ENCODE measurements around the gene CDCA7L.
A peak's percentile ranks its signal among the peaks of the same experiment; 100 is the strongest.

Gene CDCA7L, protein sequence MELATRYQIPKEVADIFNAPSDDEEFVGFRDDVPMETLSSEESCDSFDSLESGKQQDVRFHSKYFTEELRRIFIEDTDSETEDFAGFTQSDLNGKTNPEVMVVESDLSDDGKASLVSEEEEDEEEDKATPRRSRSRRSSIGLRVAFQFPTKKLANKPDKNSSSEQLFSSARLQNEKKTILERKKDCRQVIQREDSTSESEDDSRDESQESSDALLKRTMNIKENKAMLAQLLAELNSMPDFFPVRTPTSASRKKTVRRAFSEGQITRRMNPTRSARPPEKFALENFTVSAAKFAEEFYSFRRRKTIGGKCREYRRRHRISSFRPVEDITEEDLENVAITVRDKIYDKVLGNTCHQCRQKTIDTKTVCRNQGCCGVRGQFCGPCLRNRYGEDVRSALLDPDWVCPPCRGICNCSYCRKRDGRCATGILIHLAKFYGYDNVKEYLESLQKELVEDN

DNA sequence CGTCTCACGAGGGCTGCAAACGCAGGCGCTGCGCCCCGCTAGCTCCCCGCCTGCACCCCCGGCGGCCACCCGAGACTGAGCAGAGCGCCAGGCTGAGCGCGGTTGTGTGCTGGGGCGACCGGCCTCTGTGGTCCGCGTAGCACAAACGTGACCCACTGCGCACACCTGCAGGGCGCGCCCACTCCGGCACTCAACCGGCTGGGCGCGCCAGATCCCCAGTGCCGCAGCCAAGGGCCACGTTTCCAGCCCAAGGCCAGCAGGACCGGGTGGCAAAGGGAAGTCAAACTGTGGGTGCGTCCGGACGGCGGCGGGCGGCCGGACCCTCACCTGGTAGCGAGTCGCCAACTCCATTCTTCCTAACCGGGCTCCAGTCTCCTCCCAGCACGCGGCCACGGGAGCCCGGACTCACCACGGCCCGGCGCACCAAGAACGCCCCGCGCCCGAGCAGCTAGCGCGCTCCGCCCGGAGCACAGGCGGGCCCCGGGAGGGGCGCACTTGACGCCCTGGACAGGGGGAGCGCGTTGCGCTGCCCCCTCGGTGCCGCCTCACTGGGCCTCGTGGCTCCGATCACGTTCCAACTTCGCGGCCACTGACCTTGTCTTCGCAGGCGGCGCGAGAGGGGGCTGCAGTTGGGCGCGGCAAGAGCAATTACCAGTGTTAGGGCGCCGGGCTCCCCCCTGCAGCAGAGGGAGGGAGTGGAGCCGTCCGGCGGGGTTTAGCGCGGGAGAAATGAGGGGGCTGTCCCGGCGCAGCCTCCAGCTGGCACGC is at the start of gene CDCA7L:
CDCA7L (minus strand) TSS at position 446 of the 768 bp plus-strand sequence; CDS start at position 351, 95 bp downstream.
- peak; percentile 80 for DNase-seq (ENCODE audit: low spot score)

DNA sequence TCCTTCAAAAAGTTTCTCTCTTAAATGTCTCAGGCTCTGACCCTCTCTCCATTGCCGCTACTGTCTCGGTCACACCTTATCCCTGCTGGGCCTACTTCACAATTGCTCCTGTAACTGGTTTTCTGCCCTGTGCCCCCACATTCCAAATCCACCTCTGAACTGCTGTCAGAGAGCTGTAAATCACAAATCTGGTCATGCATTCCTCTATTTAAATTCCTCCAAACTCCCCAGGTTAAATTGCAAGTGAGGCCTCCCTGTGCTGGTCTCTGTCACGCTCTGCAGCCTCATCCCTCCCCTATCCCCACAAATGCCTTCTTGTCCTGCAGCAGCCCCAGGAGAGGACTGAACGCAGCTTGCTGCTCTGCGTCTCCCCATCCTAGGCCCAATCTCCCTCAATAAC is 40.4 kb upstream of the CDCA7L start:
- no peak for DNase-seq (ENCODE audit: low spot score)

DNA sequence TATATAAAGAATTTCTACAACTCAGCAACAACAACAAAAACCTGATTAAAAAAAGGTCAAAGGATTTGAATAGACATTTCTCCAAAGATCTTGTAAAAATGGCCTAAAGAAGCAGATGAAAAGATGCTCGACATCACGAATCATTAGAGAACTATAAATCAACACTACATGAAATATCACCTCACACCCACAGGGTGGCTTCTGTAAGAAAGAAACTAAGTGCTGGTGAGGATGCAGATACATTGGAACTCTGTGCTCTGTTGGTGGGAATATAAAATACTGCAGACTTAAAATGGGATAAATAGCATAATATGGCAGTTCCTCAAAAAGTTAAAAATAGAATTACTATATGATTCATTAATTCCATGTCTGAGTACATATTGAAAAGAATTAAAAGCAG is 38.3 kb upstream of the CDCA7L start:
- no peak for DNase-seq (ENCODE audit: low spot score)

DNA sequence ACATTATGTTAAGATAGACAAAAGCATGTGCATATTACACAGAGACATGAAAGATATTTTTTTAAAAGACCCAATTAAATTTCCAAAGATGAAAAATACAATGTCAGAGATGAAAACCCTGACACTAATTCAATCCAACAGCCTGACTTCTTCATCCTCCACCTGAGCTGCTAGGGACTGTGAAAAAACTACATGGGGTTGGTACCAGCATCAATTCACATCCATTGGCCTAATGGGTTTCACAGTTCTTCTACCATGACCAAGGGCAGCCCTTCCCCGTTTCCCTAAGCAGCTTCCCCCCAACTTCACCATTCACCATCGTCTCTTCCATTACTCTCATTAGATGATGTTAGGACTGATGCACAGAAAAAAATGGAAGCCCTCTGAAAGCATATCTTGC is 37.4 kb upstream of the CDCA7L start:
- no peak for DNase-seq (ENCODE audit: low spot score)

DNA sequence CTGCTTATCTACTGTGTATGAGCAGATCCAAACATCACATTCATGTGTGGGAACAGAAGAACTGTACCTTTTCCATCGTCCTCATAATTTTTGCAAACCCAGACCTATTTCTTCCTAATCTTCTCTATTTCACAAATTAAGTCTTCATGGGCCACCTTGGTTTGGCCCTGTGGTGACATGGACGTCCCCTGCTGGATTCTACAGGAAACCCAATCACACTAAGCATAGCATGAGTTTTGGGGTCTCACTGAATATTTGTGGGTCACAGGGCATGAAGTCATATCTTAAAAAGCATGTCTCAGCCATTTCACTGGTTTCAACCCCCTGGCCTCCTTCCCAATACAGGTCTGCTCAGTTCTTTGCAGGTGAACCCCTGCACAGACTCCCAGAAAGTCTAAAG is 35.8 kb upstream of the CDCA7L start:
- DNase-seq (ENCODE audit: low spot score): no peak

DNA sequence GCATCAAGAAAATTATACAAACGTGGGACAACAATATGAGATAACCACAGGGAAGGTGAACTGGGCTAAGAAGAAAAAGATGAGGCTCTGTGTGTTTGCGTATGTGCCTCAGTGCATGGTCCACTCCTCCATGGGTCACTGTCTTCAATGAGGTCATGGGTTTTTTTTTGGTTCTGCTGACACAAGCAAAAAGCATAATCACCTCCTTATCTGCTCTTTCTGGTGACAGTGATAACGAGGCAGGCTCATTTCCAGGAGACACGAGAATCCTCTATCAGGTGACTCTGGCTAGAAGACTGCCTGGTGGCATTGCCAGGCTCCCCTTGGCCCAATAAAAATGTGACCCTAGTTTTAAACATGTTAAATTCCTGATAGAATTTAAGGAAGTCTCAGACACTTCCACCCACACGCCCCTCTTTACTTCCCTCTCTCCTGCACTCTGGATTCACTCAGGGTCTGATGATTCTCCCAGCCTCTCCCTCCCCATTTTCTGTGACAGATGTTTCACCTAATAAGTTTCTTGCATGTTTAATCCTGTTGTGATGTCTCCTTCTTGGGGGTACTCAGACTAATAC is 35.3 kb upstream of the CDCA7L start:
- DNase-seq (ENCODE audit: low spot score): no peak

DNA sequence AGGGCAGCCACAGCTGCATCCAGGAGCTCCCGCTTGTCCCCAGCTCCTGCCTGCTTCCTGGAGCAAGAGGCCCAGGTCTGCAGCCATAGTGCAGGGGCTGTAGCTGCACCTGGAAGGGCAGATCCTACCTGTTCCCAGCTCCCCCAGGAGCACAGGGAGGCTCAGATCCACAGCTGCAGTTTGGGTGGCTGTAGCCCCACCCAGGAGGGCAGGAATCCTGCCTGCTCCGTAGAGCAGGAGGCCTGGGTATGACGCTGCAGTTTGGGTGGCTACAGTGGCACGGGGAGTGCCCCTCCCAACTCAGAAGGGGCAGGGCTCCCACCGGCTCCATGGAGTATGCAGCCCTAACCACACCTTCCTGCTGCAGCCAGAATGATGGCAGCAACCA is 26.7 kb upstream of the CDCA7L start:
- no peak for DNase-seq (ENCODE audit: low spot score)

DNA sequence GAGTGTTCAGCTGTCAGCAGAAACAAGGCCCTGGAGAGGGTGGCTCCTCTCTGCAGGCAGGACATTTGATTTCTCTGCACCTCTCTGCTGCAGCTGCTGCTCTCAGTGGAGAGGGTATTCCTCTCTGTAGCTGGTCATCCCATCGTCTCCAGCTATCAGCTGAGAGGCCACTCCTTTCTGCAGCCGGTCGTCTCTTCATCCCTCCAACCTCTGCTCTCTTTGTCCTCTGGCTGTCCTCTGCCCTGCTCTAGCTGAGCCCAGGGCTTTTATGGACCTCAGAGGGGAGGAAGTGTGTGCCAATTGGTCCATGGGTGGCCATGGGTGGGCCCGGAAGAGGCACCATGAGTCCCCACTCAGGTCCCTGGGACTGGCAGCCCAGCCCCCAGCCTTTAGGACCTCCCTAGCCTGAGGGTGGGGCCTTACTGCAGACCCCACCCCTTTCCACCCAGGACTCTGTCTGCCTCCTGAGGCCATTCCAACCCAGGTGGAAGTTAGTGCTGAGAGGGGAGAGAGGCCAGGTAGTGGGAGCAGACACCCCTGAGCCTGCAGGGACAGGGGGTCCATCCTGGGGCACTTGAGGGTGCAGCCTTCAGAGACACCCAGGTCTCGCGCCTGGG is 26.2 kb upstream of the CDCA7L start:
- no peak for DNase-seq (ENCODE audit: low spot score)

DNA sequence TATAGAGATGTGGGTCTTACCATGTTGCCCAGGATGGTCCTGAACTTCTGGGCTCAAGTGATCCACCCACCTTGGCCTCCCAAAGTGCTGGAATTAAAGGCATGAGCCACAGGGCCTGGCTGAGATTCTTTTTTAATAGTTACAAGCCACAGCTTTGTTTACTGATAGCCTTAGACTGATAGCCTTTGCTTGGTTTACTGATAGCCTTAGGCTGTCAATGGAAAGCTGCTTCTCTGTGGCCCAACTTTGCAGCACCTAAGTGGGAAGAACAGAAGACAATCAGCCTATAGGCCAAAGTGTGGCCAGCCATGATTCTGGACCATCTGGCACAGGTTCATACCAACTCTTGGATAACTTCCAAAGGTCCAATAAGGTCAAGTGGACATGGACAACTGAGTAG is 24.1 kb upstream of the CDCA7L start:
- DNase-seq (ENCODE audit: low spot score): no peak

DNA sequence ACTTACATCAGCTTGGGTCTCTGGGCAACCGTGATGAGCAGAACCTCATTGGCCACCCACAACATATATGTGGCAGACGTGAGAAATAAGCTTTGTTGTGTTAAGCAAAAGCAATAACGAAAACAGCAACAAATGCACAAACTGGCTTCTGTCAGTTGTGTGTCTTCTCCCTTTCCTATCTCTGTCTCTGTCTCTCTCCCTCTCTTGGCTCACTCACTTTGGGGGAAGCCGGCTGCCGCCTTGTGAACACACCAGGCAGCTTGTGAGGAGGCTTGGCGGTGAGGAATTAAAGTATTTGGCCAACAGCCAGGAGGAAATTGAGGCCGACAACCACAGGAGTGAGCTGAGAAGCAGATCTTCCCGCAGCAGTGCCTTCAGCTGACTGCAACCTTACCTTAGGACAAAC is 21.9 kb upstream of the CDCA7L start:
- peak; percentile 19 for DNase-seq (ENCODE audit: low spot score)

DNA sequence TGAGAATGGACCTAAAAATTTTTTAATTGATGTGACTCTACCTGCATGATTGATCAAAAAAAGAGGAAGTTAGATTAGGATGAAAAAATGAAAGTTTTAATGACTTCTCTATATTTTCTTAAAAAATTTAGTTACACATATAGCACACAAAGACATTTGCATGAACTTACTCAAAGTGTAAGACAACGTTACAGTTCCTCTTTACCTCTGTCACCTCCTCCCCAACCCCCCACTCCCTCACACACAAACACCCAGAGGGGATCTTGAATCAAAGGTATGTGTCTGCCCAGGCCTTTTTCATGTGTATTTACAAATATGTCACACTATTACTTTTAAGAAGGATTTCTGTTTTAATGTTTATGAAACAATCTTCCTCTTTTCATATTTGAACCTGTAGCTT is 20.6 kb upstream of the CDCA7L start:
- no peak for DNase-seq (ENCODE audit: low spot score)

DNA sequence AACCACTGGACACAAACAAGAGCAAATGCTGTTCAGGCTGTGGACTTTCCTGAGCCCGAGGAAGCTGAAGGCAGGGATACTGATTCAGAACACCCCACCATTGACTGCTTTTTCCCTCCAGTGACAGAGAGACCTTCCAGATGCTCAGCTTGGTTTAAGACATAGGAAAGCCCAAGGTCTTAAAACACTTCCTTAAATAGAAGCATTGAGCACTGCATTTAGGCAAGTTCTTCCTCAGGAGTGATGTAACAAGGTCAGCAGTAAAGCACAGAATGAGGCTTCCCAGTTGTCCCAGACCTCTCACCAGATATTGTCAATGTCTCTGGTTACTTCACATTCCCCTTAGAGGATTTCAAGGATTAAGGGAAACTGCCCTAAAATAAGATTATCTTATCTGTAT is 19.6 kb upstream of the CDCA7L start:
- no peak for DNase-seq (ENCODE audit: low spot score)

DNA sequence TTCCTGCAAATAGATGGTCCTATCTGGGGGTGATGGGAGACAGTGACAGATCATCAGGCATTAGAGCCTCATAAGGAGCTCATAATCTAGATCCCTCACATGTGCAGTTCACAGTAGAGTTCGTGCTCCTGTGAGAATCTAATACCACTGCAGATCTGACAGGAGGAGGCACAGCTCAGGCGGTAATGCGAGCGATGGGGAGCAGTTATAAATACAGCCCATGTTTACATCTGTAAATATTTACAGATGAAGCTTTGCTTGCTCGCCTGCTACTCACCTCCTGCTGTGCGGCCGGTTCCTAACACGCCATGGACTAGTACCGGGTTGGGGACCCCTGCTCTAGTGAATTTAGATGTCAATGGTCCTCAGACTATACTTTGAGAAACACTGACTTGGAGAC is 17.0 kb upstream of the CDCA7L start:
- no peak for DNase-seq (ENCODE audit: low spot score)

DNA sequence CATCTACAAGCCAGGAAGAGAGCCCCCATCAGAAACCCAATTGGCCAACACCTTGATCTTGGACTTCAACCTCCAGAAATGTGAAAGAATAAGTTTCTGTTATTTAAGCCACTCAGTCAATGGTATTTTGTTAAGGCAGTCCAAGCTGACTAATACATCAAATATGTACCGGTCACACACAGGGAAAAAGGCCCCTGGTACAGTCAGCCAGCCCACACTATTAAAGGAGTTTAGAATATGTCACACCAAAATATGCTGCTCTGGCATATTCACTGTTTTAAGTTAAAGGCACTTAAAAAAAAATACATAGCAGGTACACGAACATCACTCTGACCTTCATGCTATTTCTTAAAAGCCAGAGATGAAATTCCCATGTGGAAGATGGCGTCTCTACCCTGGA is 15.2 kb upstream of the CDCA7L start:
- DNase-seq (ENCODE audit: low spot score): peak; percentile 55

DNA sequence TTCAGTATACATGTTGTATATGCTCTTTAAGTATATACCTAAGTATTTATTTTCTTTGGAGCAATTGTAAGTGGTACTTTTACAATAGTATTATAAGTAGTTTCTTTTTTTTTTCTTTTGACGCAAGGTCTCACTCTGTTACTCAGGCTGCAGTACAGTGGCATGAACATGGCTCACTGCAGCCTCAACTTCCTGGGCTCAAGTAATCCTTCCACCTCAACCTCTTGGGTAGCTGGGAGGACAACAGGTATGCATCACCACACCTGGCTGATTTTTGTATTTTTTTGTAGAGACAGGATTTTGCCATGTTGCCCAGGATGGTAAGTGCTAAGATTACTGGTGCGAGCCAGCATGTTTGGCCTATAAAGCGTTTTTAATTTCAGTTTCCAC is 13.7 kb upstream of the CDCA7L start:
- DNase-seq (ENCODE audit: low spot score): no peak

DNA sequence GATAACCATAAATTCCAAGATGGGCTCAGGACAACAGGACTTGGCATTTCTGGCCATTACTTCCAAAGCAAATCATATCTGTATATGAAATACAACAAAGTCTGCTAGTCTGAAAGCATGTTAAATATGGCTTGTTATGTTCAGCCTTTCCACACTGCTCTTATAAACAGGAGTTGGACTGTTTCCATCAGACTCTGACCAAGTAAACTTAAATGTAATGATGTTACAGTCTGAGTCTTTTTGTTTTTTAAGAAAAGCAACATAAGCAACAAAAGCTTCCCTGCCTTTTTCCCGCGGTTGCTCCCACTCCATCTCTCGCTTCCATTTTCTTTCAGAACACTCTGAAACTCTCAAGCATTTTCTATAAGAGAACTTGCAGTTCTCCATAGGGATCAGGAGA is 8.1 kb upstream of the CDCA7L start:
- DNase-seq (ENCODE audit: low spot score): no peak

DNA sequence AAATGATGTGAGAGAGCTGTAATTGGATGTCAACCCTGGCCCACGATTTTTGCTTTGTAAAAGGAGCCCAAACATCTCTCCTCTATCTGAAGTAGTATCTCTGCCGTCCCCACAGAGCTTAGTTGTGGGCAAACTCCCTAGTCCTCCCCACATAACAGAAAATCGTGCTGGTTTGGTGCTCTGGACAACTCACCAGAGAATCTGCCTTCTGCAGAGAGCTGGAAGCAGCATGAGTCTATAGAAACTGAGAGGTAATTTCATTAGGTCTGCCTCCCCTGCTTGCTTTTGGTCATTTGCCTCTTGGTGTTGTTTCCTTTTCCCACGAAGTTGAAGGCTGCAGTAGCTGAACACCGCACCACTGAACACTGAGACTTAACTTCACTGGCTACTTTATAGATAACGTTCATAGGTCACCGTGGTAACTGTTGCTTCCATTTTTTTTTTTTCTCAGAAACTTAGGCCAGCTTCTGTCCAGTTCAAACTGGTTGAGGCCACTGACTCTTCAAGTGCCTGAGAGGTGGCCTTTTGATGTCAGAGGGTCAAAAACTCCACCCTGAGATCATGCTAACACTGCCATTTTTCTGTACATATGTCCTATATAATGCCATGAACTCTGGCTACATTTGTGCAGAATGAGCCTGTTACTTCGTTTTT is 3.3 kb upstream of the CDCA7L start:
- no peak for DNase-seq (ENCODE audit: low spot score)

DNA sequence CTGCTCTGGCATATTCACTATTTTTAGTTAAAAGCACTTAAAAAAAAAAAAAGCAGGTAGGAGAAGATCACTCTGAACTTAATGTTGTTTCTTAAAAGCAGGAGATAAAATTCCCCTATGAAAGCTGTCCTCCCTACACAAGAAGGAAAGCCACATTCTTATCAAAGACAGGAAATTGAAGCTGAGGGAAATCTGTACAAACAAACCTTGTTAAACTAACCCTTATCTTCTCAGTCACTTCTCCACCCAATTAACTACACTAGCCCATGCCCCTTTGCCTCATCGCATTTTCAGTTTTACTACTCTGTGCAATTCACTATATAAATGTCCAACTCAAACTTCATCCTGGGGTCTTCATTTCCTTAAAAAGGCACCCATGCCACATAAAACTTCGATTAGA is 2.7 kb upstream of the CDCA7L start:
- DNase-seq (ENCODE audit: low spot score): no peak

DNA sequence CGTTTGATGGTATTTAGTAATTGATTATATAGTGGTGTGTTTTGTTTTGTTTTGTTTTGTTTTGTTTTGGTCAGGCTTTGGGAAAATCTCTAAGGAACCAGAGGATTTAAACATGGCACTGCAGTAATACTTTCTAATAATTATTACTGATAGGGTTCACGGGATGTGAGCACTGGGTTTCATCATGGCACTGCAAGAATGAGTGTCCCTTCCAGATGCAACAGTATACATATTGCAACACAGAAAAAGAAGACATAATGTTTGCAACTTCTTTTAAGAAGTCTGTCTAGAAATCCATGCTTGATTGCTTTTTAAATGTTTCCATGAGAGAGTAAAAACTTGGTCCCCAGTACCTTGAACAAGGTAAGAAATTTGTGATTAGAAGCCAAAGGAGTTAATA is 2.2 kb upstream of the CDCA7L start:
- no peak for DNase-seq (ENCODE audit: low spot score)

DNA sequence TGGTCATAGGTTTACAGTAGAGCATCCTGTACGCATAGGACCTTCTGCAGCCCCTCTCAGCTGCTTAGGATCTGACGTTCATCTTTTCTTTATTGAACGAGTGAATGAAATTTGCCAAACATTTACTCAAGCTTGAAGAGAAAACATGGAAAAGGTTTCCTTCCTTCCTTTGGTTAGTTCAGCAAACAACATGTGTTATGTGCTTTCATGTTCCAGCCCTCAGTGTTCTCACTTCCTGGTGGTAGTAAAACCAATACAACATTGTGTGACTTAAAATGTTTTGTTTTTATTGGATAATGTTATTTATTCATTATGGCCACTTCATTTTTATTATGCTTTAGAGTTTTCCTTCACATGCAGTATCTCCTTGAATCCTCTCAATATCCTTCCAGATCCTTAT is 1.4 kb upstream of the CDCA7L start:
- no peak for DNase-seq (ENCODE audit: low spot score)

DNA sequence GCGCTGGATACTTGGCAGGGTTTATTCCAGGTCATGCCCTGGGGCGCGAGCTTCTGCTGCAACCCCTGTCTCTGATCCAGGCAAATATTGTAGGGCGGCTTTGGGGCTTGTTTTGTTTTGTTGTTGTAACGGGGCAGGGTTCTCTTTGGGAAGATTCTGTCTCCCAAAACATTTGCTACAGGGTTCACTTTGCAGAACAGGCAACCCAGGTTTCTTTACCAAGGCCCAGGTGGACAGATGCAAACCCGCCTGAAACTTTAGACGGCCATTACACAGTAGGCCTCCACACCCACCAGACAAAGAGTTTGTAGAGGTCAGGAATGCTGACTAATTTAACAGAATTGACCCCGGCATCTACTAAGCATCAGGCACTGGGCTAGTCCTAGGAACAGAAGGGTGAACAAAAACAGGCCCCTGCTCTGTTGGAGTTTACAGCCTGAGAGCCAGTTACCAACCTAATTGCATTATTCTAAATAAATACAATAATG is 567 bp upstream of the CDCA7L start:
- DNase-seq (ENCODE audit: low spot score): no peak

Data from LoVo (cell line).